ENCODE results near the gene RHO.

RHO gene

DNA sequence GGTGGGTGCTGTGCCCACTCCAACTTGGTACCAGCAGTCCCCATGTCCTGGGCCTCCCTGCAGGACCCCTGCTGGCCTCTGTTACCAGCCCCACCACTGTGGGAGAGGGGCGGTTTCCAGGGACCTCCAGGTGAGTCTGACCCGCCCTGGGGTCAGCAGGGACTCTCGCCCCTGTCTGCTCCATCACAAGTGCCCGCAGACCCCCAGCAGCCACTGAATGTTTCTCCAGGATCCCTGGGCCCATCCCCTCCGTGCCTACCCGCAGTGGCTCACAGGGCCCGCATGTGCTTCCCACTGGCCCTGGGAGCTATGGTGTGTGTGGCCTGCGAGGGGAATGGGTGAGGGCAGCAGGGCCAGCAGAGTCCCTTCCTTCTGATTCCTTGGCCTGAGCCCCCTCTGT, 9.9 kb upstream of the RHO start:
- no peak overlapping the region for H3K4me3 ChIP-seq (ENCODE audit: low read depth, low read length)
- TF ChIP-seq, protein P1, sequence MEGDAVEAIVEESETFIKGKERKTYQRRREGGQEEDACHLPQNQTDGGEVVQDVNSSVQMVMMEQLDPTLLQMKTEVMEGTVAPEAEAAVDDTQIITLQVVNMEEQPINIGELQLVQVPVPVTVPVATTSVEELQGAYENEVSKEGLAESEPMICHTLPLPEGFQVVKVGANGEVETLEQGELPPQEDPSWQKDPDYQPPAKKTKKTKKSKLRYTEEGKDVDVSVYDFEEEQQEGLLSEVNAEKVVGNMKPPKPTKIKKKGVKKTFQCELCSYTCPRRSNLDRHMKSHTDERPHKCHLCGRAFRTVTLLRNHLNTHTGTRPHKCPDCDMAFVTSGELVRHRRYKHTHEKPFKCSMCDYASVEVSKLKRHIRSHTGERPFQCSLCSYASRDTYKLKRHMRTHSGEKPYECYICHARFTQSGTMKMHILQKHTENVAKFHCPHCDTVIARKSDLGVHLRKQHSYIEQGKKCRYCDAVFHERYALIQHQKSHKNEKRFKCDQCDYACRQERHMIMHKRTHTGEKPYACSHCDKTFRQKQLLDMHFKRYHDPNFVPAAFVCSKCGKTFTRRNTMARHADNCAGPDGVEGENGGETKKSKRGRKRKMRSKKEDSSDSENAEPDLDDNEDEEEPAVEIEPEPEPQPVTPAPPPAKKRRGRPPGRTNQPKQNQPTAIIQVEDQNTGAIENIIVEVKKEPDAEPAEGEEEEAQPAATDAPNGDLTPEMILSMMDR (IDR thresholded peaks at IDR 0.05; ENCODE audit: low read depth, low read length) = no peak
- in situ Hi-C loops (cut with HindIII; ENCODE audit: low sequenced_read_pairs) = no loop called here
- no peak for DNase-seq (ENCODE audit: low read depth, low spot score)

DNA sequence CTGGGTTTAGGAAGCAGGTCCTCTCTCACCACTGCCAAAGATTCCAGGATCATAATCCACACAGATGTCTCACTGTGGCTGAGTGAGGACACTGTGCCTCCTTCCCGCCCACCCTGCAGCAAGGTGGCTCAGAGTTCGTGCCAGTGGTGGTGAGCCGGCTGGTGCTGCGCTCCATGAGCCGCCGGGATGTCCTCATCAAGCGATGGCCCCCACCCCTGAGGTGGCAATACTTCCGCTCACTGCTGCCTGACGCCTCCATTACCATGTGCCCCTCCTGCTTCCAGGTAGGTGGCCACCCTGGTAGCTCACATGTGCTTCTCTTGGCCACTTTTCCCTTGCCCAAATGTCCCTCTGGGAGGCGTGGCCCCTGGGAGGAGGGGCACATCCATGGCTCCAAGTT, 9.0 kb upstream of the RHO start:
- H3K4me3 ChIP-seq (ENCODE audit: low read depth, low read length) = no peak overlapping the region
- in situ Hi-C loops (cut with HindIII; ENCODE audit: low sequenced_read_pairs) = no loop called here
- no peak for DNase-seq (ENCODE audit: low read depth, low spot score)
- TF ChIP-seq, protein P1 (IDR thresholded peaks at IDR 0.05; ENCODE audit: low read depth, low read length) = no peak

DNA sequence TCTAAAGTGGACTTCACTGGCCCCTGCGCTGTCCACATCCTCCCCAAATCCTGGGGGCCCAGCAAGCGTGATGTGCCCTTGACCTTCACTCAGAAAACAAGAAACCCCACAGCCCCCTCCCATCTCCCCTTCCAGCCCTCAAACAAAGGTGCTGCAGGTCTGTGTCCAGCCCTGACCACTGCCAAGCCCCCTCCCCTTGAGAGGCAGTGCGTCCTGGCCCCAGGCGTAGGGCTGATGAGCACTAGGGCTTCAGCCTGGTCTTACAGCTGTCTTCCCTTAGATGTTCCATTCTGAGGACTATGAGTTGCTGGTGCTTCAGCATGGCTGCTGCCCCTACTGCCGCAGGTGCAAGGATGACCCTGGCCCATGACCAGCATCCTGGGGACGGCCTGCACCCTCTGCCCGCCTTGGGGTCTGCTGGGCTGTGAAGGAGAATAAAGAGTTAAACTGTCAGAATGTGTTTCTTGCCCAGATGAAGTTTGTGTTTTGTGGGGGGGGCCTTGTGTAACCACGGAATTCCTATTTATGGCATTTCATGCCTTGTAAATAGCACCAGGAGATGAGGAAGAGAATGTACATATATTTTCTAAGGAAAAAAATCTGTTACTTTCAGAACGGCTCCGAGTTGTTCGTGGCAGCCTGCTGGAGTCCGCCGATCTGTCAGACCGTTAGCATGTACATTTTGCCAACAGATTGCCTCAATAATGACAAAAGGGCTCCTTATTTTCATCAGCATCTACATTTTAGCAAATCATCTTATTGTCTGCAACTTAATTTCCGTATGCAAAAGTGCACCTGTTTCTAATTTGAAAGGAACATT, 8.3 kb upstream of the RHO start:
- no peak overlapping the region for H3K4me3 ChIP-seq (ENCODE audit: low read depth, low read length)
- TF ChIP-seq, protein P1 (IDR thresholded peaks at IDR 0.05; ENCODE audit: low read depth, low read length) = no peak
- in situ Hi-C loops (cut with HindIII; ENCODE audit: low sequenced_read_pairs) = no loop called here
- no peak for DNase-seq (ENCODE audit: low read depth, low spot score)

DNA sequence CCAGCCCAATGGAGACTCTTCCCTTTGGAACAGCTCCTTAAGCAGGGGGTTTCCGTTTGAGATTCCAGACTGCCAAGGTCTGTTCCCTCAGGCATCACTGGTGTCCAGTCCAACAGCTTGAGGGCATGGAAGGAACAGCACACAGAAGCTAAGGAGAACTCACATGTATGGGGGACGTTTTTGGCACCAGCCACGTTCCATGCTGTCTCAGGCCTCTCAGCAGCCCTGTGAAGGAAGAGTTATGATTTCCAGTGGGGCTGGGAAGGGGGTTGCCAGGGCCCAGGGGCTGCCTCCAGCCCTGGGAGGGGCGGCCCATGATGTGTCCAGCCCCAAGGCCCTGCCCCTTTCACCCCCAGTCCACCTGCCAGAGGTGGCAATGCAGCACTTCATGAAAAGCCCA, 7.5 kb upstream of the RHO start:
- H3K4me3 ChIP-seq (ENCODE audit: low read depth, low read length) = no peak overlapping the region
- TF ChIP-seq, protein P1 (IDR thresholded peaks at IDR 0.05; ENCODE audit: low read depth, low read length) = no peak
- in situ Hi-C loops (cut with HindIII; ENCODE audit: low sequenced_read_pairs) = no loop called here
- DNase-seq (ENCODE audit: low read depth, low spot score) = no peak

DNA sequence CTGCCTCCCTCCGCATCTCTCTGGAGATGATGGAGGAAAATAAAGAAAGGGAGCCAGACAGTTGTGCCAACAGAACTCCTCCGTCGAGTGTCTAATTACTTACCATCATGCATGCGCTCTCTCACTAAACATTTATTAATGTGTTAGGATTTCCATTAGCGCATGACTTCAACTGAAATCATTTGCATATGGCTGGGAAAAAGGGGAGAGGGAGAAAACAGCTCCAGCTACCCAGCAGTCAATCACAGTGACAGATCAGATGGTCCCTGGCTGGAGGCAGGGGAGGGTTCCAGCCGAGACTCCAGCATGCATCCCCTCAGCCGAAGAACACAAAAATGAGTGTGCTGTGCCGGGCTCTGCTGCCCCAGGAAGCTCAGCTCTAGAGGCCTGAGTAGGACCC, 6.8 kb upstream of the RHO start:
- no peak for DNase-seq (ENCODE audit: low read depth, low spot score)
- in situ Hi-C loops (cut with HindIII; ENCODE audit: low sequenced_read_pairs) = no loop called here
- TF ChIP-seq, protein P1 (IDR thresholded peaks at IDR 0.05; ENCODE audit: low read depth, low read length) = no peak
- H3K4me3 ChIP-seq (ENCODE audit: low read depth, low read length) = no peak overlapping the region

DNA sequence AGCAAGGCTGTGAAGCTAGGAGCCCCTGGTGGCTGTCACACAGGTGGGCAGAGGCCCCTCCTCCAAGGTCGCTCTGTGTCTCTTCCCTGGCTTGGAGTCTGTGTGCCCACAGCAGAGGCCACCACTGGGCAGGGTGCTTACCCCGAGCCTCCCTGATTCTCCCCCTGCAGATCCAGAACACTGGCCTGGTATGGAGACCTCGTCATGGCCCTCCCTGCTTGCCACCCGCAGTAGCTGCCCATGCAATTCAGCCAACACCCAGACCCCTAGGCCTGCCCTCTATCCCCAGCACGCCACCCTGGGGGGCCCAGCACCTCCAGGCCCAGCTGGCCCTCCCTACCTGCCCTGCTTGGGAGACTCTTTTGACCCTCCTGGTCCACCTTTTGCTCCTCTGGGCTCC, 5.5 kb upstream of the RHO start:
- in situ Hi-C loops (cut with HindIII; ENCODE audit: low sequenced_read_pairs) = no loop called here

More for the DNA sequence above, 5.5 kb upstream of the RHO start:
- H3K4me3 ChIP-seq (ENCODE audit: low read depth, low read length) = no peak overlapping the region
- DNase-seq (ENCODE audit: low read depth, low spot score) = no peak
- TF ChIP-seq, protein P1 (IDR thresholded peaks at IDR 0.05; ENCODE audit: low read depth, low read length) = no peak
